AG09309 (cell line): ENCODE results near the gene KRT5.

Experiments
- DNase-seq: peaks from one replicate; pipeline ENCODE4 v3.0.0-alpha.2; 2010; ENCODE audit warnings: low read depth
- H3K4me3 ChIP-seq: 2 replicates; pipeline ENCODE4 v1.5.1; 2011; ENCODE audit warnings: mild to moderate bottlenecking, low read depth, low read length, moderate library complexity; ENCODE audit not compliant: control insufficient read depth
- CTCF ChIP-seq: IDR thresholded peaks from 2 replicates; pipeline ENCODE4 v1.5.1; 2011; ENCODE audit warnings: mild to moderate bottlenecking, low read depth, low read length, inconsistent platforms; ENCODE audit not compliant: insufficient read depth, control insufficient read depth; ENCODE audit errors: missing control alignments

Gene KRT5

GRCh38 chr12:52558781-52559445 is 38.7 kb upstream of the KRT5 start:
- TF ChIP-seq CTCF, result no peak
- no peak for DNase-seq
- H3K4me3 ChIP-seq, result no peak overlapping the region

GRCh38 chr12:52557476-52557875 is 37.3 kb upstream of the KRT5 start:
- no peak for TF ChIP-seq CTCF
- DNase-seq, result no peak
- no peak overlapping the region for H3K4me3 ChIP-seq

- TF ChIP-seq CTCF, result no peak
- no peak overlapping the region for H3K4me3 ChIP-seq
- no peak for DNase-seq
These were observed 35.4 kb upstream of the KRT5 start for GRCh38 chr12:52555577-52555976.

GRCh38 chr12:52552681-52553195 is 32.5 kb upstream of the KRT5 start, which contains the start of gene KRT71:
Gene KRT71 (minus strand): TSS chr12:52553145. CDS start chr12:52553077, 68 bp downstream.
- no peak within 1 kb of the TSS for H3K4me3 ChIP-seq
- no peak for DNase-seq
- TF ChIP-seq CTCF, result no peak

- TF ChIP-seq CTCF, result no peak
- DNase-seq, result no peak
- no peak overlapping the region for H3K4me3 ChIP-seq
These were observed 31.9 kb upstream of the KRT5 start for GRCh38 chr12:52552055-52552454.

- no peak for TF ChIP-seq CTCF
- no peak overlapping the region for H3K4me3 ChIP-seq
These were observed 31.1 kb upstream of the KRT5 start for GRCh38 chr12:52551216-52551865.

GRCh38 chr12:52546126-52546525 is 25.9 kb upstream of the KRT5 start:
- no peak for DNase-seq
- no peak overlapping the region for H3K4me3 ChIP-seq
- TF ChIP-seq CTCF, result no peak

More at GRCh38 chr12:52551216-52551865, 31.1 kb upstream of the KRT5 start:
- DNase-seq, result no peak
